DOHH2 (cell line): ENCODE data around the gene PMS1.
"Not testable (repeated sequence)": the region's sequence is repeated elsewhere in the genome, so short reads cannot be mapped to it uniquely, and the experiment has no call there.

Experiments
- H3F3A ChIP-seq: fragments of 200-600 bp; sonication (generic), shearing (Covaris generic); 2 replicates; pipeline ENCODE4 v1.6.0; 2016; ENCODE audit warnings: antibody characterized with exemption, mild to moderate bottlenecking; ENCODE audit not compliant: control insufficient read depth, insufficient read depth
- H3K27ac ChIP-seq: fragments of 200-600 bp; sonication (generic); 2 replicates; pipeline ENCODE4 v1.5.1; 2014; ENCODE audit warnings: low read depth, mild to moderate bottlenecking, low read length, moderate library complexity
- H3K27me3 ChIP-seq: fragments of 200-600 bp; sonication (generic); 2 replicates; pipeline ENCODE4 v1.6.1; 2014; ENCODE audit warnings: mild to moderate bottlenecking, low read length, mixed read lengths; ENCODE audit not compliant: control insufficient read depth
- H3K36me3 ChIP-seq: fragments of 200-600 bp; sonication (generic); 2 replicates; pipeline ENCODE4 v1.6.1; 2014; ENCODE audit warnings: mild to moderate bottlenecking, low read length, moderate library complexity, mixed read lengths; ENCODE audit not compliant: control insufficient read depth
- H3K4me1 ChIP-seq: fragments of 200-600 bp; sonication (generic); 2 replicates; pipeline ENCODE4 v1.6.1; 2014; ENCODE audit warnings: mild to moderate bottlenecking, low read length, mixed read lengths; ENCODE audit not compliant: control insufficient read depth
- H3K4me2 ChIP-seq: fragments of 200-600 bp; sonication (generic); 2 replicates; pipeline ENCODE4 v1.6.0; 2014; ENCODE audit warnings: mild to moderate bottlenecking, low read length, moderate library complexity
- H3K4me3 ChIP-seq: fragments of 200-600 bp; sonication (generic); 2 replicates; pipeline ENCODE4 v1.5.1; 2014; ENCODE audit warnings: mild to moderate bottlenecking, low read length, mixed read lengths
- H3K79me2 ChIP-seq: fragments of 200-600 bp; sonication (generic); 2 replicates; pipeline ENCODE4 v1.6.1; 2014; ENCODE audit warnings: mild to moderate bottlenecking, low read length, mixed read lengths; ENCODE audit not compliant: control insufficient read depth
- H3K9me2 ChIP-seq: fragments of 200-600 bp; sonication (generic); replicated peaks from 2 replicates; pipeline ENCODE4 v1.6.1; 2014; ENCODE audit warnings: mild to moderate bottlenecking, low read length, mixed read lengths; ENCODE audit not compliant: control insufficient read depth
- H3K9me3 ChIP-seq: fragments of 200-600 bp; sonication (generic); 2 replicates; pipeline ENCODE4 v1.6.1; 2014; ENCODE audit warnings: antibody characterized with exemption, low read length, mixed read lengths; ENCODE audit not compliant: control insufficient read depth, insufficient read depth
- H4K20me1 ChIP-seq: fragments of 200-600 bp; sonication (generic); 2 replicates; pipeline ENCODE4 v1.6.0; 2014; ENCODE audit warnings: low read depth, mild to moderate bottlenecking, antibody characterized with exemption, low read length, moderate library complexity; ENCODE audit not compliant: control insufficient read depth, insufficient read depth
- EZH2phosphoT487 ChIP-seq: fragments of 200-600 bp; sonication (generic); IDR thresholded peaks from 2 replicates; pipeline ENCODE4 v1.6.1; 2017; ENCODE audit warnings: borderline replicate concordance, mild to moderate bottlenecking, antibody characterized with exemption, low read length, moderate library complexity, mixed read lengths
- TF ChIP-seq, protein P1 (sequence below): fragments of 200-600 bp; sonication (generic); IDR thresholded peaks from one replicate; pipeline ENCODE4 v1.5.1; 2014; ENCODE audit warnings: antibody characterized with exemption, mild to moderate bottlenecking, low read depth, low read length; ENCODE audit not compliant: poor library complexity, severe bottlenecking

The PMS1 gene

DNA sequence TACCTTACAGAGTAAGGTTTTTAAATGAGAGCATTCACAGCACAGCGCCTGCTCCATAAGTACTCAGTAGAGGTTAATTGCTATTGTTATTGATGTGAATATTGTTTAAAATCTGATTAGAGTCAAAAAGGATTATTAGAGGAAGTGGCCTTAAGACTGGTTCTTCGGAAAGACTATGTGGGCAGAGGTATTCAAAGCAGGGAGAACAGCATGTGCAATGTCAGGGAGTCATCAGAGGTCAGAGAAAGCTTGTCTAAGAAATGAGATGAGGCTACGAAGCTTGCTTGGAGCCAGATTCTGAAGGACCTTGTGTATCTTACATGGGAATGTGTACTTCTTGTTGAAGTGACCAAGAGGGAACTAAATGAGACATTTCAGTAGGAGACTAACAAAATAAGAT, 49.8 kb downstream of the PMS1 start:
- peaks cover 34% of the 10 kb centered on the region for H3K36me3 ChIP-seq
- no peak overlapping the region for H3K4me2 ChIP-seq
- H3K9me2 ChIP-seq, result no peaks in the 10 kb centered on the region
- H3K79me2 ChIP-seq, result no peaks in the 10 kb centered on the region
- no peaks in the 10 kb centered on the region for H3F3A ChIP-seq
- no peaks in the 10 kb centered on the region for H3K4me1 ChIP-seq
- no peak overlapping the region for H3K4me3 ChIP-seq
- no peak overlapping the region for H3K27ac ChIP-seq
- no peaks in the 10 kb centered on the region for H3K9me3 ChIP-seq
- no peaks in the 10 kb centered on the region for H3K27me3 ChIP-seq
- H4K20me1 ChIP-seq, result no peaks in the 10 kb centered on the region
- TF ChIP-seq, protein P1, sequence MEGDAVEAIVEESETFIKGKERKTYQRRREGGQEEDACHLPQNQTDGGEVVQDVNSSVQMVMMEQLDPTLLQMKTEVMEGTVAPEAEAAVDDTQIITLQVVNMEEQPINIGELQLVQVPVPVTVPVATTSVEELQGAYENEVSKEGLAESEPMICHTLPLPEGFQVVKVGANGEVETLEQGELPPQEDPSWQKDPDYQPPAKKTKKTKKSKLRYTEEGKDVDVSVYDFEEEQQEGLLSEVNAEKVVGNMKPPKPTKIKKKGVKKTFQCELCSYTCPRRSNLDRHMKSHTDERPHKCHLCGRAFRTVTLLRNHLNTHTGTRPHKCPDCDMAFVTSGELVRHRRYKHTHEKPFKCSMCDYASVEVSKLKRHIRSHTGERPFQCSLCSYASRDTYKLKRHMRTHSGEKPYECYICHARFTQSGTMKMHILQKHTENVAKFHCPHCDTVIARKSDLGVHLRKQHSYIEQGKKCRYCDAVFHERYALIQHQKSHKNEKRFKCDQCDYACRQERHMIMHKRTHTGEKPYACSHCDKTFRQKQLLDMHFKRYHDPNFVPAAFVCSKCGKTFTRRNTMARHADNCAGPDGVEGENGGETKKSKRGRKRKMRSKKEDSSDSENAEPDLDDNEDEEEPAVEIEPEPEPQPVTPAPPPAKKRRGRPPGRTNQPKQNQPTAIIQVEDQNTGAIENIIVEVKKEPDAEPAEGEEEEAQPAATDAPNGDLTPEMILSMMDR, result no peak
- no peak for TF ChIP-seq EZH2phosphoT487

DNA sequence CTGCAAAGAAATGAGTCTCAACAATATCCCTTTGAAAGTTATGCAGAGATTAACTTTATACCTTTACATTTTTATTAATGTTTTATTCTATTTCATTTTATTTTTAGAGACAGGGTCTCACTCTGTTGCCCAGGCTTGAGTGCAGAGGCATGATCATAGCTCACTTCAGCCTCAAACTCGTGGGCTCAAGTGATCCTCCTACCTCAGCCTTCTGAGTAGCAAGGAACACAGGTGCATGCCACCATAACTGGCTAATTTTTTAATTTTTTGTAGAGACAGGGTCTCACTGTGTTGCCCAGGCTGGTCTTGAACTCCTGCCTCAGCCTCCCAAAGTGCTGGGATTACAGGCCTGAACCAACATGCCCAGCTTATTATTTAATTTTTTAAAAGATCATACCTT, 50.4 kb downstream of the PMS1 start:
- H3F3A ChIP-seq, result not testable (repeated sequence)

DNA sequence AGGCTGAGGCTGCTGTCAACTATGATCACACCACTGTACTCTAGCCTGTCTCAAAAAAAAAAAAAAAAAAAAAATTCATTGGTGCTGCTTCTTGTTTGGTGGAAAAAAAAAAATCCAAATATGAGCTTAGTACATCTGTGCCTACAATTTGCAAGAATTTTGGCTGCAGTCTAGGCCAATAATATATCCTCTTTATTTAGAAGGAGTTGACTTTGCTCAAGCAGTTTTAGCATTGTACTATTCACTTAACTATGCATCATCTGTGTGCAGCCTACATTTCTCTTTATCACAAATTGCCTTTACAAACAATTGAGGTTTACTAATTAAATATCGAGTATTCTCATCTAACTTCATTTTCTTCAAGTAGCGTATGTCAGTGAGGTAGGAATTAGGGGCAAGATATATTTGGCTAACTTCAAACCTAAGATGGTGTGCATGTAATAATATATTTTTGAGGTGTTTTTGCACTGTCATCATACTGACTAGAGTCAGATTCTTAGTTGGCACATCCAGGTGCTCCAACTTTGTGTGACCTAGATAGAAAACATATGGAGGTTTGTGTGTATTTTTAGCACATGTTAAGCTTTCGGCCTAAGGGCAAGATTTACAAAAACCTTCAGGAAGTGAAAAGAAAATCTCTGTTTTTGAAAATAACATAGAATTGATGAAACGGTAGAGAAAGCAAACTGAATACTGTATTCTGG, 51.8 kb downstream of the PMS1 start:
- Histone ChIP-seq H3K27ac (no peak overlapping the region), H3K9me3 (no peaks in the 10 kb centered on the region), H3K9me2 (no peaks in the 10 kb centered on the region), H3K4me3 (no peak overlapping the region), H3K36me3 (peaks cover 28% of the 10 kb centered on the region), H3K79me2 (no peaks in the 10 kb centered on the region), H3K4me2 (no peak overlapping the region), H3K27me3 (no peaks in the 10 kb centered on the region), H3F3A (no peaks in the 10 kb centered on the region), H4K20me1 (no peaks in the 10 kb centered on the region), H3K4me1 (no peaks in the 10 kb centered on the region)
- TF ChIP-seq, protein P1, result no peak
- no peak for TF ChIP-seq EZH2phosphoT487

More for the DNA sequence above, 50.4 kb downstream of the PMS1 start:
- not testable (repeated sequence) for H3K27ac ChIP-seq, H3K4me1 ChIP-seq, H4K20me1 ChIP-seq, H3K4me3 ChIP-seq, H3K27me3 ChIP-seq, H3K9me2 ChIP-seq, H3K79me2 ChIP-seq, H3K9me3 ChIP-seq, H3K4me2 ChIP-seq
- peaks cover 30% of the 10 kb centered on the region for H3K36me3 ChIP-seq

DNA sequence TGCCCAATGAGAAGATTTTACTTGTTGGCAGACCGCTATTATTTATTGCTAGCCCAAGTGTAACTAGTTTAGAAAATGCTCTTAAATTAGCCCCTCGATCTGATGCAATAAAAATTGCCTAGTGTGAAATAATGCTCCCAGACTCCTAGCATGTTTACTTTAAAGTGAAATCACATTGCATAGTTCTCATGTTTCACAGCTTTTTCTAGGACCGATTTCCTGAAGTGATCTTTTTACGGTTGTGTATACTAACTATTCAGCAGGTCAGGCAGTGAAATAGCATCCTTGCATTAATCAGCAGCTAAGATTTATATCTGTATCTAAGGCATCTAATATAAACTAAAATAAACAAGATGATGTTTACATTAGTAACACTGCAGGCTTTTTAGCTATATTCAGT, 52.4 kb downstream of the PMS1 start:
- H3F3A ChIP-seq, result no peaks in the 10 kb centered on the region
- H3K27ac ChIP-seq, result no peak overlapping the region
- no peak overlapping the region for H3K4me3 ChIP-seq
- H3K9me3 ChIP-seq, result no peaks in the 10 kb centered on the region
- no peaks in the 10 kb centered on the region for H3K4me1 ChIP-seq
- H3K9me2 ChIP-seq, result no peaks in the 10 kb centered on the region
- H3K36me3 ChIP-seq, result peaks cover 29% of the 10 kb centered on the region
- TF ChIP-seq EZH2phosphoT487, result no peak
- TF ChIP-seq, protein P1, result no peak
- H3K4me2 ChIP-seq, result no peak overlapping the region
- H3K27me3 ChIP-seq, result no peaks in the 10 kb centered on the region
- H4K20me1 ChIP-seq, result no peaks in the 10 kb centered on the region
- no peaks in the 10 kb centered on the region for H3K79me2 ChIP-seq
